Stimulated activated CD4-positive, alpha-beta T cell treated with anti-CD3 and anti-CD28 coated beads, Interleukin-12 subunit alpha, Interleukin-12 subunit beta, amount 100 ng/mL, for 24 hours (primary cell): ENCODE data around the gene KHNYN.
"Not testable (repeated sequence)": the region's sequence is repeated elsewhere in the genome, so short reads cannot be mapped to it uniquely, and the experiment has no call there.

ENCODE experiments used
- DNase-seq, 2 experiments: peaks; one replicate each; pipeline ENCODE4 v3.0.0-alpha.2; 2020; ENCODE audit warnings: low read depth in 2 of 2

KHNYN gene

DNA sequence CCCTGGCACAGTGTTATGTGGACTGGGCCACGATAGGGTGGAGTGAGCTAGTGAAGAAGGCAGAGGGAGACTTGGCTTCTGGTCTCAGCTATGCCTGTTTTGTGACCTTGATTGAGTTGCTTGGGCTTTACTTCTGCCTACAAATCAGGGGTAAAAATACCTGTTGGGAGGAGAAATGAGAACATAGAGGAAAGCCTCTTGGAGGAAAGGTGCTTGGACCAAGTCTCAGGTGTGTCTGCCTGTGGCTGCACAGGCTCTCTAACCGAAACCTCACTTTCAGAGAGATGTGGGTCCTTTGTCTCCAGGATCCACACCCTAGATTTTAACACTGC, 7.9 kb downstream of the KHNYN start:
- DNase-seq, result no peak

GRCh38 chr14:24438223-24439097, 8.7 kb downstream of the KHNYN start:
- DNase-seq, result no peak

DNA sequence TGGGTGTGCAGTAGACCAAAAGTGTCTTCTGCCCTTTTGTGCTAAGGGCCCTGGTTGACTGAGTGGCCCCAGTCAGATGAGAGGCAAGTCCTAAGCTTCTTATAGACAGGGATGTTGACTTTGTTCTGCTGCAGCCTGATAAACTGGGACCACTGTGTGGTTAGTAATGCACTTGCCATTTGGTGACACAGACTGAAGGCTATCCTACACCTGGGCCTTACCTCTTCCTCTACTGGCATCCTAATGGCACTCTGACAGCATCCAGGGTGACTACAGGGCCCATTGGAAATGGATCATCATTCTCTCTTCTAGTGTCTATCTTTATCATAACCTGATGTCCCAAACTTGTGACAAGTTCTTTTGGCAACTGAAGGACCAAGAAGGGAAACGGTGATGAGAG, 9.5 kb downstream of the KHNYN start:
- DNase-seq, result no peak

DNA sequence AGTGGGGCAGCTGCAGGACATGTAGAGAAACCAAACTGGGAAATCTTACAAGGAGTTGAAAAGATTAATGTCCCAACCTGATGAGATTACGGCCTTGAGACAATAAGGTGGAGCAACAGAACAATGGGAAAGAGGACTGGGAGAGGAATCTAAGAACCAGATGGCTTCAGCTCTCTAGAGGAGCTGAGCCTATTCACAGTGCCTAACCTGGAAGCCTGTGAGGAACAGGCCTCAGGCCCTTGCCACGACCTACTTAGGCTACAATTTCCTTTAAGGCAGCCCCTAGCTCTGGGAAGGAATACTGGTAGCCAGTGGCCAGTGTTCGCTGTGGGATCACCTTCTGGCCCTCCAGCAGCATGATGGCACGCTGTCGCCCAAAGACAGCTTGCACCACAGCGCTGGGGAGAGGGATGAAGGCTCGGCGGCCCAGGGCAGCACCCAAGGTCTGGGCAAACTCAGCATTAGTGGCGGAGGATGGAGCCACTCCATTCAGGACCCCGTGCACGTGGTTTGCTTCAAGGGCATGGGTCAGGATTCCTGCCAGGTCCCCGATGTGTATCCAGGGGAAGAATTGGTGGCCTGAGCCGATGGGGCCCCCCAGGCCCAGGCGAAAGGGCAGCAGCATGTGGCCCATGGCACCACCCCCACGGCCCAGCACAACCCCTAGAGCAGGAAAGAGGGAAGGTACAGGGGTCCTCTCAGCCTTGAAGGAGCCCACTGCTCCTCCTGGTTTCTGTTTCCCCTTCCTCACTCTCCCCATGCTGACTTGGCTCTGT, 10.3 kb downstream of the KHNYN start:
- DNase-seq, result no peak

DNA sequence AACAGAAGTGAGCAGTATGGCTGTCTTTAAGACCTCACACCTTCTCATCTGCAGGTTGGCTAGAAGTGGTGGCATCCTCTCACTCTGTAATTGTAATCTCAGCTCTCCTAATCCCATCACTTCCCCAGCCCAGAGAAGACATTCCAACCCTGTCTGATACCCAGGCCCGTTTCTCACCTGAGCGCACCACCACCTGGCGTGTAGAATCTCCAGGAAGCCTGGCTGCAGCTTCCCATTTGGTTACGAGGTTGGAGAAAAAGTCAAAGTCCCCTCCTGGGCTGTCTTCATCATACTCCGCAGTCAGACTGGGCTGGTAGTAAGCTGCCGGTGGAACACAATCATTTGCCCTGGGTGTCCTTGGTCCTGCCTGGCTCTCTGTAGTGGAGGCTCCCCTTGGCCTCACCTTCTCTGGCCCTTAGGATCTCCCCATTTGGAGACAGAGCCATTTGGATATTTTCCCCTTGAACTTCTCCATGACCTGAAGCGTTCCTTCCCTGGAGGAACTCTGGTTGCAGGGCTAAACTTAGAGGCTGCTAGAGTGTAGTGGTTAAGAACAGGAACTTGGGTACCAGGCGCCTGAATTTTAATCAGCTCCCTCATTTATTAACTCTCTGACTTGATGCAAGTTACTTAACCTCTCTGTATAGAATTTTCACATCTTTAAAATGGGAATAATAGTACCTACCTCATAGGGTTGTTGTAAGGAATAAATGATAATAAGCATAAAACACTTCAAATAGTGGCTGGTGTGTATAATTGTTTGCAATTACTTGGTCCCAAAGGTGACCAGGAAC, 11.0 kb downstream of the KHNYN start:
- DNase-seq, result no peak

DNA sequence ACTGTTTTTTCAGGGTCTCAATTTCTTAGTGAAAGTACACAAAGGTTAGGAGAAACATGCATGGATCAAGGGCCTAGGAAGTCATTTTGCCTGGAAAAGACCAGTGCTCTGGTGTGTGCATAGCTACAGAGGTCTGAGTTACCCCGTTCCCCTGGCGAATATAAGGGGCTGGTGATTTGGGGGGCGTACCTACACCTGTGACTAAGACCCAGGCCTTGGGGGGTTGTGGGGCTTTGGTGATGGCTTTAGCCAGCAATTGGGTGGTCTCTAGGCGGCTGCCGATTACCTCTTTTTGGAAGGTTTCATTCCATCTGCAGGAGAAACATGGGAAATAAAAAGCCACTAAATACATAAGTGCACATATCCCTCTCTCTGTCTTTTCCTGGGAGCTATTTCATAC, 11.7 kb downstream of the KHNYN start:
- no peak for DNase-seq

GRCh38 chr14:24441904-24442239, 12.1 kb downstream of the KHNYN start:
- DNase-seq, result no peak

- DNase-seq, result peak; percentile 91 to 92
Measured at GRCh38 chr14:24442240-24443052, 12.7 kb downstream of the KHNYN start, which contains the start of gene SDR39U1. Gene SDR39U1, minus strand, starts transcription at chr14:24442776. Its CDS starts 7 bp downstream, at chr14:24442769.

GRCh38 chr14:24443053-24443665, 13.4 kb downstream of the KHNYN start:
- no peak for DNase-seq

- not testable (repeated sequence) for DNase-seq
Measured at GRCh38 chr14:24450828-24451227, 21.1 kb downstream of the KHNYN start.

GRCh38 chr14:24456980-24457379, 27.2 kb downstream of the KHNYN start:
- no peak for DNase-seq

DNA sequence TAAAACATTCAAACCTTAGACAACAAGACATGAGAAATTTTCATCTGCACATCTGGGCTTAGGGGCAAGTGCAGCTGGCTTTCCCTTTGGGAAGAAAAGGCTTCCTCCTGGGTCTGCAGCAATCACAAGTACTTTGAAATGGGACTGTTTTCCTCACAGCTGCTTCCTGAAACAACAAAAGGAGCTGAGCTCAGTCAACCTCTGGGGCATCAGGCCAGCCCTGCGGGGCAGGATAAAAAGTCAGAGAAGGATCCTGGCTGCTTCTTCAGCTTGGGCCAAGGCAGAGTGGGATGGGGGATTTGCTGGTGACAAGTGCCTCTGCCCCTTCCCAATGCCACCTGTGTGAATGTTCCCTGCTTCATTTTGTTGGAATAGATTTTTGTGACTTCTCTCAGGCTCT, 29.0 kb downstream of the KHNYN start:
- no peak for DNase-seq

GRCh38 chr14:24459331-24459730, 29.6 kb downstream of the KHNYN start:
- DNase-seq, result no peak

- DNase-seq, result no peak
Measured at GRCh38 chr14:24461336-24461735, 31.6 kb downstream of the KHNYN start.

- DNase-seq, result no peak
Measured at GRCh38 chr14:24463017-24463883, 33.5 kb downstream of the KHNYN start.

DNA sequence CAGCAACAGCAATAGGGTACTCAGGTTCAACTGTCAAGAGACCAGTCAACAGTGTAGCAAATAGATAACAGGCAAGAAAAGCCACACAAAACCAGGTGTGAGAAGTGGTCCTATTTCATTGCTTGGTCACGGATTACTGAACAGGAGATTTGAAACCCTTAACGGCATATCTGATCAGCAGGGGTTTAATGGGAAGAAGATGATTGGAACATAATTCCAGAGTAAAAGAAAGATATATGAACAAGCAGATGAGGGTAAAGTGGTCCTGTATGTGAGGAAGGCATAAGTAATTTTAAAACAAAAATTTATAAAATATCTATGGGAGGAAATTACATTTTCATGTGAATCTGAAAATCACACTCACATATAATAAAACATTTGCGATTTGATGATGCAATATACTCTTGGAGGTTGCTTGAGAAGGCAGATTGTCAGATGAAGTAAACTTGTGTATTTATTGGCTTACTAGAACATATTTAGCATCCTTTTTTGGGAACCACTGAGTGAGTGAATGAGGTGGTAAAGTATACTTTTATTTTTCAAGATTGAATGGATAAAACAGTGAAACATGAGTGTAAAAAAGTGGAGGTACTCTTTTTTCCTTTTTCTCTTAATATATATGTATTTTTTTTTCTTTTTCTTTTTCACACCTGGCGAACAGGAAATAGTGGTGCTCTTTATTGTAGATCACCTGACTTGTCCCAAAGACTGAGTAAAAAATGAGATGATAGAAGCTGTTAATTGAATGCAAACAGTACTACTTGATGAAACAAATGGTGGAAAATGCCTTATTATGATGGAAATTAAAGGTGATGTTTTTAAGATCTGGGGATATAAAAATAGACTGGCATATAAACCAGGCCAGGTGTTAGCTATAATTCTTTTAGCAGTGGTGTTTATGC, 34.4 kb downstream of the KHNYN start:
- no peak for DNase-seq

DNA sequence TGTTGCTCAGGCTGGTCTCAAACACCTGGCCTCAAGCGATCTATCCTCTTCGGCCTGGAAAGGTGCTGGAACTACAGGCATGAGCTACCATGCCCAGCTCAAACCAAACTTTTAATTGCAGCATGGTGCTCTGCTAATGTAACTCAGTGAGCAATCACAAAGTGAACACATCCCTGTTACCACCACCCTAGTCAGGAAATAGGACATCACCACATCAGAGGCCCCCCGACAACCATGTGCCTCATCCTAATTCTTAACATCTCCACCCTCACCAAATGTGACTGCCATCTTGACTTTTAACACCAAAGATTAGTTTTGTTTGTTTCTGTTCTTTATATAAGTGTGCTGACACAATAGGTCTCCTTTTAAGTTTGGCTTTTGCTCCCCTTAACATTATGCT, 35.6 kb downstream of the KHNYN start:
- DNase-seq, result no peak

DNA sequence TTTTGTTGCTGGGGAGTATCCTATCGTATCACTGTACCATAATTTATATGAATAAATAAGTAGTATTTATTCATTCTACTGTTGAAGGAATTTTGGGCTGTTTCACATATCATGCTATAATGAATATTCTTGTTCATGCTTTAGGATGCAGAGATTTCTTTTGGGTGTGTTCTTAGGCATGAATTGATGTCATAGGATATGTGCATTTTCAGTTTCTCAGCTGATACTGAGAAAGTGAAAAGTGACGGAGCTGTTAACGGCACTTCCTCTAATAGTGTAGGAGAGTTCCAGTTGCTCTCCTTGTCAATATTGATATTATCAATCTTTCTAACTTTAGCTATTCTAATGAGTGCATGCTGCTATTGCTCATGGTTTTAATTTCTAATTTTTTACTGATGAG, 36.1 kb downstream of the KHNYN start:
- no peak for DNase-seq

DNA sequence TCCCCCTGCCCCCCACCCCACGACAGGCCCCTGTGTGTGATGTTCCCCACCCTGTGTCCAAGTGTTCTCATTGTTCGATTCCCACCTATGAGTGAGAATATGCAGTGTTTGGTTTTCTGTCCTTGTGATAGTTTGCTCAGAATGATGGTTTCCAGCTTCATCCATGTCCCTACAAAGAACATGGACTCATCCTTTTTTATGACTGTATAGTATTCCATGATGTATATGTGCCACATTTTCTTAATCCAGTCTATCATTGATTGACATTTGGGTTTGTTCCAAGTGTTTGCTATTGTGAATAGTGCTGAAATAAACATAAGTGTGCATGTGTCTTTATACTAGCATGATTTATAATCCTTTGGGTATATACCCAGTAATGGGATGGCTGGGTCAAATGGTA, 40.7 kb downstream of the KHNYN start:
- DNase-seq, result not testable (repeated sequence)
